Mesenchymal stem cell (in vitro differentiated cells and primary cell): ENCODE results near the gene BCL2.
A peak's percentile ranks its signal among the peaks of the same experiment; 100 is the strongest.

Source experiments
- DNase-seq: peaks from one replicate; pipeline ENCODE4 v3.0.0-alpha.2; 2013
- H2AFZ ChIP-seq: one replicate; pipeline ENCODE4 v1.6.1; 2013; ENCODE audit warnings: low read depth, mild to moderate bottlenecking, control low read depth, inconsistent platforms, low read length, moderate library complexity
- H2AK5ac ChIP-seq: 2 replicates; pipeline ENCODE4 v1.6.1; 2013; ENCODE audit warnings: low read length, moderate library complexity, mild to moderate bottlenecking, inconsistent platforms; ENCODE audit not compliant: severe bottlenecking
- H2BK120ac ChIP-seq: one replicate; pipeline ENCODE4 v1.6.1; 2013; ENCODE audit warnings: low read depth, mild to moderate bottlenecking, inconsistent platforms, low read length, moderate library complexity
- H2BK12ac ChIP-seq, 2 experiments: one replicate each; pipeline ENCODE4 v1.6.1; 2013; ENCODE audit warnings: inconsistent platforms in 2 of 2, low read length in 2 of 2, mild to moderate bottlenecking in 2 of 2, moderate library complexity in 2 of 2, control low read depth in 1 of 2
- H2BK15ac ChIP-seq: one replicate; pipeline ENCODE4 v1.6.1; 2013; ENCODE audit warnings: mild to moderate bottlenecking, low read depth, inconsistent platforms; ENCODE audit not compliant: poor library complexity, severe bottlenecking
- H2BK5ac ChIP-seq: 2 replicates; pipeline ENCODE4 v1.6.1; 2013; ENCODE audit warnings: low read depth, mild to moderate bottlenecking, low read length, control low read depth, inconsistent platforms; ENCODE audit not compliant: poor library complexity, severe bottlenecking
- H3K14ac ChIP-seq, 2 experiments: one replicate each; pipeline ENCODE4 v1.6.1; 2013; ENCODE audit warnings: inconsistent platforms in 2 of 2, low read length in 2 of 2, control low read depth in 1 of 2, mild to moderate bottlenecking in 1 of 2, moderate library complexity in 1 of 2
- H3K18ac ChIP-seq, 2 experiments: one replicate each; pipeline ENCODE4 v1.6.1; 2013; ENCODE audit warnings: inconsistent platforms in 2 of 2, low read length in 2 of 2, control low read depth in 1 of 2, low read depth in 1 of 2, mild to moderate bottlenecking in 1 of 2
- H3K23ac ChIP-seq, 2 experiments: one replicate each; pipeline ENCODE4 v1.6.1; 2013; ENCODE audit warnings: inconsistent platforms in 2 of 2, low read length in 2 of 2, mild to moderate bottlenecking in 2 of 2, moderate library complexity in 2 of 2, control low read depth in 1 of 2
- H3K27ac ChIP-seq: 2 replicates; pipeline ENCODE4 v1.5.1; 2013; ENCODE audit warnings: mild to moderate bottlenecking, moderate library complexity, low read length, control low read depth, inconsistent platforms; ENCODE audit not compliant: poor library complexity, severe bottlenecking
- H3K27me3 ChIP-seq, 2 experiments: 2 replicates each; pipeline versions ENCODE4 v1.6.1 to v1.7.0; 2013; ENCODE audit warnings: low read length in 2 of 2, mild to moderate bottlenecking in 2 of 2, moderate library complexity in 2 of 2, control low read depth in 1 of 2, inconsistent platforms in 1 of 2; ENCODE audit not compliant: control insufficient read depth in 1 of 2, insufficient read depth in 1 of 2
- H3K36me3 ChIP-seq, 2 experiments: 2 replicates each; pipeline versions ENCODE4 v1.6.1 to v1.7.0; 2013; ENCODE audit warnings: low read length in 2 of 2, control low read depth in 1 of 2, inconsistent platforms in 1 of 2, low read depth in 1 of 2, mild to moderate bottlenecking in 1 of 2; ENCODE audit not compliant: insufficient read depth in 2 of 2, control insufficient read depth in 1 of 2
- H3K4ac ChIP-seq, 2 experiments: one replicate each; pipeline ENCODE4 v1.6.1; 2013; ENCODE audit warnings: inconsistent platforms in 2 of 2, low read length in 2 of 2, mild to moderate bottlenecking in 2 of 2, moderate library complexity in 2 of 2, control low read depth in 1 of 2, low read depth in 1 of 2
- H3K4me1 ChIP-seq: 2 replicates; pipeline ENCODE4 v1.6.1; 2013; ENCODE audit warnings: low read depth, low read length, control low read depth; ENCODE audit not compliant: control insufficient read depth, insufficient read depth
- H3K4me2 ChIP-seq: 2 replicates; pipeline ENCODE4 v1.6.1; 2013; ENCODE audit warnings: low read length, mild to moderate bottlenecking, inconsistent platforms; ENCODE audit not compliant: poor library complexity, severe bottlenecking
- H3K4me3 ChIP-seq, 2 experiments: 2 replicates each; pipeline versions ENCODE4 v1.5.1 to v1.7.0; 2013; ENCODE audit warnings: low read length in 2 of 2, mild to moderate bottlenecking in 2 of 2, control low read depth in 1 of 2, low read depth in 1 of 2; ENCODE audit not compliant: insufficient read depth in 1 of 2
- H3K79me1 ChIP-seq: replicated peaks from 2 replicates; pipeline ENCODE4 v1.6.1; 2013; ENCODE audit warnings: mild to moderate bottlenecking, control low read depth, low read length, inconsistent platforms; ENCODE audit not compliant: poor library complexity, severe bottlenecking
- H3K9ac ChIP-seq: 2 replicates; pipeline ENCODE4 v1.7.0; 2013; ENCODE audit warnings: mild to moderate bottlenecking, low read length, moderate library complexity
- H3K9me3 ChIP-seq: 2 replicates; pipeline ENCODE4 v1.7.0; 2013; ENCODE audit warnings: mild to moderate bottlenecking, low read length; ENCODE audit not compliant: control insufficient read depth
- H4K8ac ChIP-seq: one replicate; pipeline ENCODE4 v1.6.1; 2013; ENCODE audit warnings: inconsistent platforms, mild to moderate bottlenecking, low read length, moderate library complexity
- H4K91ac ChIP-seq: one replicate; pipeline ENCODE4 v1.6.1; 2013; ENCODE audit warnings: mild to moderate bottlenecking, low read length, inconsistent platforms
- WGBS: methylation state at CpG from one replicate; pipeline ENCODE4 v1.1.7; 2013; ENCODE audit warnings: mixed read lengths; 5-methylcytosine and 5-hydroxymethylcytosine counted together

BCL2 gene

GRCh38 chr18:63238693-63239075 lies 80.9 kb downstream of the BCL2 start:
- Histone ChIP-seq H2BK120ac (peak overlapping the region; percentile 21), H3K4ac (peak overlapping the region in 1 of 2 experiments; percentile 39), H2BK5ac (peak overlapping the region; percentile 60), H3K23ac (no peak overlapping the region), H2AK5ac (peak overlapping the region; percentile 81), H4K91ac (peak overlapping the region; percentile 1), H3K14ac (no peak overlapping the region), H3K9me3 (no peaks in the 10 kb centered on the region), H3K4me3 (peak overlapping the region in 1 of 2 experiments; percentile 57), H3K9ac (peak overlapping the region; percentile 89), H3K79me1 (peaks cover 2% of the 10 kb centered on the region), H3K27me3 (peaks cover 0 to 3% of the 10 kb centered on the region in 2 experiments), H2BK15ac (peak overlapping the region; percentile 8), H3K36me3 (no peaks in the 10 kb centered on the region), H2AFZ (no peak overlapping the region), H4K8ac (no peak overlapping the region), H3K27ac (peak overlapping the region; percentile 88), H3K4me1 (peaks cover 8% of the 10 kb centered on the region), H2BK12ac (peak overlapping the region; percentile 59 to 75), H3K4me2 (no peak overlapping the region), H3K18ac (peak overlapping the region; percentile 25 to 93)
- no peak for DNase-seq
- WGBS, result 70% methylated on average over 8 of the region's 9 CpGs

- H3K9me3 ChIP-seq, result no peaks in the 10 kb centered on the region
- DNase-seq, result peak; percentile 86
- H2BK15ac ChIP-seq, result no peak overlapping the region
- H2BK120ac ChIP-seq, result peak overlapping the region; percentile 21
- peak overlapping the region; percentile 89 for H3K27ac ChIP-seq
- H2BK12ac ChIP-seq, result peak overlapping the region in 1 of 2 experiments; percentile 75
- peaks cover 0 to 3% of the 10 kb centered on the region in 2 experiments for H3K27me3 ChIP-seq
- 2% methylated on average over 7 of the region's 14 CpGs for WGBS
- peak overlapping the region in 1 of 2 experiments; percentile 93 for H3K18ac ChIP-seq
- no peak overlapping the region for H3K23ac ChIP-seq
- peak overlapping the region; percentile 81 for H2AK5ac ChIP-seq
- peak overlapping the region in 1 of 2 experiments; percentile 39 for H3K4ac ChIP-seq
- no peak overlapping the region for H4K8ac ChIP-seq
- peaks cover 2% of the 10 kb centered on the region for H3K79me1 ChIP-seq
- H2BK5ac ChIP-seq, result peak overlapping the region; percentile 60
- no peak overlapping the region for H2AFZ ChIP-seq
- peaks cover 8% of the 10 kb centered on the region for H3K4me1 ChIP-seq
- peak overlapping the region; percentile 38 for H3K4me2 ChIP-seq
- H3K4me3 ChIP-seq, result peak overlapping the region in 1 of 2 experiments; percentile 57
- H3K9ac ChIP-seq, result peak overlapping the region; percentile 89
- no peak overlapping the region for H3K14ac ChIP-seq
- H4K91ac ChIP-seq, result no peak overlapping the region
- no peaks in the 10 kb centered on the region for H3K36me3 ChIP-seq
Observed at GRCh38 chr18:63237881-63238692, 81.5 kb downstream of the BCL2 start.

DNA sequence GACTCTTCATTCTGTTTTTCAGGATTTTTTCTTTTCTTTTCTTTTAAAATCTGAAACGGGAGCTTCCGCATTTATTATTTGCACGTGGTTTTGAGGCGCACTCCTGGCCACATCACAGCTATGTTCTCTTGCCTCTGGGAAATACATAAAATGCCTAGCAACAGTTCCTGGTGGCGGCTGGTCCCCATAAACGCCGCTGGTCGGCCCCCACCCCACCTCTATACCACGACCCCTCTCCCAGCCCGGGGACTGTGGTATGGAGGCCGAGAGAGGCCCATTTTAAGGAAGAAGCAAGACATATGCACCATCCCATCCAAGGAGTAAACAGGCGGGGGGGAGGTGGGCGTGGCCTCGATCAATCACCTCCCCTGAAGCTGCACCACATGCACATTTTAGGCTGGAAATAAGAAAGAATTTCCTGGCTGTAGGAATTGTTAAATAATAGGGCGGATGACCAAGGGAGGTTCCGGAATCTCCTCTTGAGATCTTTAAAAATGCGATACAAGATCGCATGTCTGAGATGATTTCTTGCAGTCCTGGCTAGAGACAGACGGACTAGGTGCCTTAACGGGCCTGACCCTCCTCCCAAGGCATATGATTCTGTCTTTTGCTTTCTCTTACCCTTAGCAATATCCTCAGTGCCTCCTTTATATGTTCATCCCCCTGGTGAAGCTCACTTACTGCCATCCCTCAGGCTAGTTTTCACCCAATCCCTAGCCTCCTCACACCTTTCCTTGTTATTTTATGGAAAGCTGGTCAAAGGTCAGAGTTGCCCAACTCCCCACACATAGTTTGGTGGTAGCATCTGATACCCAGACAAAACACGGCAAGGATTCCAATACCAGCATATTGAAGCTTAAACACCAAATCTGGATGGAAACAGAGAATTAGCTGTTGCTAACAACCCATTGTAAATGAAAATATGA lies 82.4 kb downstream of the BCL2 start:
- H3K23ac ChIP-seq, result no peak overlapping the region
- WGBS, result 94% methylated on average over 16 of the region's 21 CpGs
- H3K4me1 ChIP-seq, result peaks cover 8% of the 10 kb centered on the region
- no peaks in the 10 kb centered on the region for H3K36me3 ChIP-seq
- peak overlapping the region; percentile 89 for H3K27ac ChIP-seq
- peak overlapping the region; percentile 49 to 86 for H2BK12ac ChIP-seq
- peak overlapping the region; percentile 13 to 73 for H3K4ac ChIP-seq
- peak overlapping the region; percentile 58 to 81 for H3K18ac ChIP-seq
- H3K27me3 ChIP-seq, result peaks cover 0 to 3% of the 10 kb centered on the region in 2 experiments
- H3K9ac ChIP-seq, result peak overlapping the region; percentile 89
- peak overlapping the region; percentile 64 for H2BK120ac ChIP-seq
- peak overlapping the region; percentile 61 for H2AK5ac ChIP-seq
- H2BK15ac ChIP-seq, result peak overlapping the region; percentile 80
- no peak for DNase-seq
- no peak overlapping the region for H3K4me2 ChIP-seq
- H2AFZ ChIP-seq, result no peak overlapping the region
- H3K14ac ChIP-seq, result no peak overlapping the region
- H4K8ac ChIP-seq, result peak overlapping the region; percentile 51
- peak overlapping the region; percentile 37 for H4K91ac ChIP-seq
- peak overlapping the region; percentile 40 for H2BK5ac ChIP-seq
- H3K4me3 ChIP-seq, result peak overlapping the region in 1 of 2 experiments; percentile 57
- H3K79me1 ChIP-seq, result peaks cover 2% of the 10 kb centered on the region
- H3K9me3 ChIP-seq, result no peaks in the 10 kb centered on the region
